ENCODE data around the gene IL19. TPM values are rescaled to one million over a fixed set of nuclear protein-coding genes. Genes with fewer than 3 reads are reported as not detected.

Gene IL19
- total RNA-seq, 4 donors from 2014 or later, result not detected

- in situ Hi-C loops (cut with MboI; ENCODE audit: low sequenced_read_pairs in 4 of 4), result loop anchor here (10.0 to 25.0 kb wide), 4 partner anchors 75 to 175 kb away; partner anchors contain the start of gene DYRK3 (in 3 of the 4)
- Histone ChIP-seq H3K9me3 (no peaks in the 10 kb centered on the region), H3K27me3 (no peaks in the 10 kb centered on the region), H3K27ac (no peak overlapping the region), H3K36me3 (no peaks in the 10 kb centered on the region), H3K4me3 (no peak overlapping the region), H3K4me1 (no peaks in the 10 kb centered on the region)
- ATAC-seq, result no peak
- intact Hi-C loops (cut with DNase I; ENCODE audit: low total_unique reads), result loop anchor here (2.0 to 10.0 kb wide), 2 partner anchors 77 to 105 kb away; no protein-coding TSS in a partner anchor
- TF ChIP-seq CTCF (IDR thresholded peaks at IDR 0.05 in 4 of 5, conservative IDR thresholded peaks at IDR 0.05 in 1 of 5) (peak in 1 of 5 experiments; percentile 23), POLR2A (IDR thresholded peaks at IDR 0.05) (no peak)
- DNase-seq, result no peak
Observed at GRCh38 chr1:206809504-206810084, 39.0 kb downstream of the IL19 start.

GRCh38 chr1:206812471-206812870, 41.9 kb downstream of the IL19 start:
- in situ Hi-C loops (cut with MboI; ENCODE audit: low sequenced_read_pairs in 4 of 4) (loop anchor here (10.0 to 25.0 kb wide), 4 partner anchors 78 to 178 kb away; partner anchors contain the start of gene DYRK3 (in 2 of the 4)), intact Hi-C loops (cut with DNase I; ENCODE audit: low total_unique reads) (no loop called here)
- no peak overlapping the region for H3K27ac ChIP-seq
- no peaks in the 10 kb centered on the region for H3K36me3 ChIP-seq
- H3K27me3 ChIP-seq, result no peaks in the 10 kb centered on the region
- H3K4me1 ChIP-seq, result peaks cover 0 to 4% of the 10 kb centered on the region in 2 donors
- ATAC-seq, result no peak
- H3K4me3 ChIP-seq, result no peak overlapping the region
- no peaks in the 10 kb centered on the region for H3K9me3 ChIP-seq
- TF ChIP-seq CTCF (IDR thresholded peaks at IDR 0.05 in 4 of 5, conservative IDR thresholded peaks at IDR 0.05 in 1 of 5), result no peak
- no peak for DNase-seq

GRCh38 chr1:206814716-206815341, 44.3 kb downstream of the IL19 start:
- TF ChIP-seq CTCF (IDR thresholded peaks at IDR 0.05 in 4 of 5, conservative IDR thresholded peaks at IDR 0.05 in 1 of 5) (no peak), POLR2A (IDR thresholded peaks at IDR 0.05) (no peak)
- no peak overlapping the region for H3K27ac ChIP-seq
- H3K9me3 ChIP-seq, result no peaks in the 10 kb centered on the region
- ATAC-seq (no peak), DNase-seq (no peak)
- in situ Hi-C loops (cut with MboI; ENCODE audit: low sequenced_read_pairs in 4 of 4) (loop anchor here (10.0 to 25.0 kb wide), 4 partner anchors 80 to 180 kb away; partner anchors contain the start of gene DYRK3 (in 2 of the 4)), intact Hi-C loops (cut with DNase I; ENCODE audit: low total_unique reads) (no loop called here)
- peaks cover 0 to 4% of the 10 kb centered on the region in 2 donors for H3K4me1 ChIP-seq
- no peaks in the 10 kb centered on the region for H3K36me3 ChIP-seq
- H3K27me3 ChIP-seq, result no peaks in the 10 kb centered on the region
- no peak overlapping the region for H3K4me3 ChIP-seq

GRCh38 chr1:206816390-206817287, 46.1 kb downstream of the IL19 start:
- H3K27me3 ChIP-seq, result no peaks in the 10 kb centered on the region
- intact Hi-C loops (cut with DNase I; ENCODE audit: low total_unique reads), result no loop called here
- in situ Hi-C loops (cut with MboI; ENCODE audit: low sequenced_read_pairs in 4 of 4), result loop anchor here (10.0 to 25.0 kb wide), 4 partner anchors 82 to 182 kb away; partner anchors contain the start of gene DYRK3 (in 2 of the 4)
- peaks cover 0 to 4% of the 10 kb centered on the region in 2 donors for H3K4me1 ChIP-seq
- H3K36me3 ChIP-seq, result no peaks in the 10 kb centered on the region
- no peak overlapping the region for H3K27ac ChIP-seq
- no peak for ATAC-seq
- no peak overlapping the region for H3K4me3 ChIP-seq
- no peaks in the 10 kb centered on the region for H3K9me3 ChIP-seq
- TF ChIP-seq CTCF (IDR thresholded peaks at IDR 0.05 in 4 of 5, conservative IDR thresholded peaks at IDR 0.05 in 1 of 5) (no peak), POLR2A (IDR thresholded peaks at IDR 0.05) (no peak)
- DNase-seq, result no peak
